ENCODE data around the gene BCAS3. TPM values are rescaled to one million over a fixed set of nuclear protein-coding genes. Genes with fewer than 3 reads are reported as not detected.

BCAS3 gene
- total and polyA plus RNA-seq, 2 donors, result 6.9 to 12.4 TPM

GRCh38 chr17:60832631-60833030 lies 155.0 kb downstream of the BCAS3 start:
- no peak overlapping the region for H3K4me3 ChIP-seq (ENCODE audit: low read length in 2 of 2)
- DNase-seq (ENCODE audit: low read depth in 6 of 9, low spot score in 9 of 9), result no peak
- H3K4me1 ChIP-seq (ENCODE audit: control insufficient read depth in 2 of 2, insufficient read depth in 2 of 2, low read length in 2 of 2), result no peaks in the 10 kb centered on the region
- H3K27ac ChIP-seq (ENCODE audit: low read depth in 1 of 2, low read length in 1 of 2), result no peak overlapping the region
- no peaks in the 10 kb centered on the region for H3K36me3 ChIP-seq (ENCODE audit: control insufficient read depth in 2 of 2, insufficient read depth in 2 of 2, low read length in 1 of 2)
- no peaks in the 10 kb centered on the region for H3K27me3 ChIP-seq (ENCODE audit: control insufficient read depth in 2 of 2, insufficient read depth in 1 of 2, low read length in 1 of 2)
- no peaks in the 10 kb centered on the region for H3K9me3 ChIP-seq (ENCODE audit: control insufficient read depth in 2 of 2, insufficient read depth in 1 of 2, low read length in 1 of 2)

- Histone ChIP-seq H3K27ac (ENCODE audit: low read depth in 1 of 2, low read length in 1 of 2) (no peak overlapping the region), H3K27me3 (ENCODE audit: control insufficient read depth in 2 of 2, insufficient read depth in 1 of 2, low read length in 1 of 2) (no peaks in the 10 kb centered on the region), H3K4me3 (ENCODE audit: low read length in 2 of 2) (no peak overlapping the region), H3K4me1 (ENCODE audit: control insufficient read depth in 2 of 2, insufficient read depth in 2 of 2, low read length in 2 of 2) (no peaks in the 10 kb centered on the region), H3K36me3 (ENCODE audit: control insufficient read depth in 2 of 2, insufficient read depth in 2 of 2, low read length in 1 of 2) (no peaks in the 10 kb centered on the region), H3K9me3 (ENCODE audit: control insufficient read depth in 2 of 2, insufficient read depth in 1 of 2, low read length in 1 of 2) (no peaks in the 10 kb centered on the region)
- no peak for DNase-seq (ENCODE audit: low read depth in 6 of 9, low spot score in 9 of 9)
- 96% methylated on average over 3 of the region's 3 CpGs for WGBS
Measured at GRCh38 chr17:60840456-60840855, 162.8 kb downstream of the BCAS3 start.

GRCh38 chr17:60845012-60845411 lies 167.4 kb downstream of the BCAS3 start:
- no peaks in the 10 kb centered on the region for H3K36me3 ChIP-seq (ENCODE audit: control insufficient read depth in 2 of 2, insufficient read depth in 2 of 2, low read length in 1 of 2)
- H3K4me1 ChIP-seq (ENCODE audit: control insufficient read depth in 2 of 2, insufficient read depth in 2 of 2, low read length in 2 of 2), result no peaks in the 10 kb centered on the region
- H3K4me3 ChIP-seq (ENCODE audit: low read length in 2 of 2), result no peak overlapping the region
- 97% methylated on average over 6 of the region's 6 CpGs for WGBS
- no peaks in the 10 kb centered on the region for H3K9me3 ChIP-seq (ENCODE audit: control insufficient read depth in 2 of 2, insufficient read depth in 1 of 2, low read length in 1 of 2)
- no peak for DNase-seq (ENCODE audit: low read depth in 6 of 9, low spot score in 9 of 9)
- H3K27me3 ChIP-seq (ENCODE audit: control insufficient read depth in 2 of 2, insufficient read depth in 1 of 2, low read length in 1 of 2), result no peaks in the 10 kb centered on the region
- H3K27ac ChIP-seq (ENCODE audit: low read depth in 1 of 2, low read length in 1 of 2), result no peak overlapping the region

GRCh38 chr17:60846175-60846574 lies 168.5 kb downstream of the BCAS3 start:
- Histone ChIP-seq H3K36me3 (ENCODE audit: control insufficient read depth in 2 of 2, insufficient read depth in 2 of 2, low read length in 1 of 2) (no peaks in the 10 kb centered on the region), H3K4me1 (ENCODE audit: control insufficient read depth in 2 of 2, insufficient read depth in 2 of 2, low read length in 2 of 2) (no peaks in the 10 kb centered on the region), H3K27me3 (ENCODE audit: control insufficient read depth in 2 of 2, insufficient read depth in 1 of 2, low read length in 1 of 2) (no peaks in the 10 kb centered on the region), H3K9me3 (ENCODE audit: control insufficient read depth in 2 of 2, insufficient read depth in 1 of 2, low read length in 1 of 2) (no peaks in the 10 kb centered on the region), H3K27ac (ENCODE audit: low read depth in 1 of 2, low read length in 1 of 2) (no peak overlapping the region), H3K4me3 (ENCODE audit: low read length in 2 of 2) (no peak overlapping the region)
- 93% methylated on average over 1 of the region's 1 CpG for WGBS
- DNase-seq (ENCODE audit: low read depth in 6 of 9, low spot score in 9 of 9), result no peak

- Histone ChIP-seq H3K27ac (ENCODE audit: low read depth in 1 of 2, low read length in 1 of 2) (no peak overlapping the region), H3K27me3 (ENCODE audit: control insufficient read depth in 2 of 2, insufficient read depth in 1 of 2, low read length in 1 of 2) (no peaks in the 10 kb centered on the region), H3K9me3 (ENCODE audit: control insufficient read depth in 2 of 2, insufficient read depth in 1 of 2, low read length in 1 of 2) (no peaks in the 10 kb centered on the region), H3K4me1 (ENCODE audit: control insufficient read depth in 2 of 2, insufficient read depth in 2 of 2, low read length in 2 of 2) (no peaks in the 10 kb centered on the region), H3K4me3 (ENCODE audit: low read length in 2 of 2) (no peak overlapping the region), H3K36me3 (ENCODE audit: control insufficient read depth in 2 of 2, insufficient read depth in 2 of 2, low read length in 1 of 2) (no peaks in the 10 kb centered on the region)
- no peak for DNase-seq (ENCODE audit: low read depth in 6 of 9, low spot score in 9 of 9)
- WGBS, result 89% methylated on average over 17 of the region's 17 CpGs
Measured at GRCh38 chr17:60851181-60851580, 173.5 kb downstream of the BCAS3 start.

GRCh38 chr17:60857556-60858080 lies 180.0 kb downstream of the BCAS3 start:
- WGBS, result 99% methylated on average over 6 of the region's 6 CpGs
- no peaks in the 10 kb centered on the region for H3K9me3 ChIP-seq (ENCODE audit: control insufficient read depth in 2 of 2, insufficient read depth in 1 of 2, low read length in 1 of 2)
- no peaks in the 10 kb centered on the region for H3K36me3 ChIP-seq (ENCODE audit: control insufficient read depth in 2 of 2, insufficient read depth in 2 of 2, low read length in 1 of 2)
- no peak for DNase-seq (ENCODE audit: low read depth in 6 of 9, low spot score in 9 of 9)
- no peaks in the 10 kb centered on the region for H3K27me3 ChIP-seq (ENCODE audit: control insufficient read depth in 2 of 2, insufficient read depth in 1 of 2, low read length in 1 of 2)
- no peak overlapping the region for H3K27ac ChIP-seq (ENCODE audit: low read depth in 1 of 2, low read length in 1 of 2)
- H3K4me3 ChIP-seq (ENCODE audit: low read length in 2 of 2), result no peak overlapping the region
- no peaks in the 10 kb centered on the region for H3K4me1 ChIP-seq (ENCODE audit: control insufficient read depth in 2 of 2, insufficient read depth in 2 of 2, low read length in 2 of 2)

- Histone ChIP-seq H3K9me3 (ENCODE audit: control insufficient read depth in 2 of 2, insufficient read depth in 1 of 2, low read length in 1 of 2) (no peaks in the 10 kb centered on the region), H3K27me3 (ENCODE audit: control insufficient read depth in 2 of 2, insufficient read depth in 1 of 2, low read length in 1 of 2) (no peaks in the 10 kb centered on the region), H3K4me1 (ENCODE audit: control insufficient read depth in 2 of 2, insufficient read depth in 2 of 2, low read length in 2 of 2) (no peaks in the 10 kb centered on the region), H3K4me3 (ENCODE audit: low read length in 2 of 2) (no peak overlapping the region), H3K27ac (ENCODE audit: low read depth in 1 of 2, low read length in 1 of 2) (no peak overlapping the region), H3K36me3 (ENCODE audit: control insufficient read depth in 2 of 2, insufficient read depth in 2 of 2, low read length in 1 of 2) (no peaks in the 10 kb centered on the region)
- DNase-seq (ENCODE audit: low read depth in 6 of 9, low spot score in 9 of 9), result no peak
Measured at GRCh38 chr17:60862482-60862881, 184.8 kb downstream of the BCAS3 start.

GRCh38 chr17:60863892-60864707 lies 186.4 kb downstream of the BCAS3 start:
- WGBS, result 30% methylated on average over 4 of the region's 4 CpGs

GRCh38 chr17:60864708-60865005 lies 187.0 kb downstream of the BCAS3 start:
- Histone ChIP-seq H3K4me1 (ENCODE audit: control insufficient read depth in 2 of 2, insufficient read depth in 2 of 2, low read length in 2 of 2) (no peaks in the 10 kb centered on the region), H3K4me3 (ENCODE audit: low read length in 2 of 2) (no peak overlapping the region), H3K27me3 (ENCODE audit: control insufficient read depth in 2 of 2, insufficient read depth in 1 of 2, low read length in 1 of 2) (no peaks in the 10 kb centered on the region), H3K36me3 (ENCODE audit: control insufficient read depth in 2 of 2, insufficient read depth in 2 of 2, low read length in 1 of 2) (no peaks in the 10 kb centered on the region), H3K27ac (ENCODE audit: low read depth in 1 of 2, low read length in 1 of 2) (no peak overlapping the region), H3K9me3 (ENCODE audit: control insufficient read depth in 2 of 2, insufficient read depth in 1 of 2, low read length in 1 of 2) (no peaks in the 10 kb centered on the region)
- no peak for DNase-seq (ENCODE audit: low read depth in 6 of 9, low spot score in 9 of 9)
- WGBS, result 86% methylated on average over 2 of the region's 2 CpGs

More at GRCh38 chr17:60863892-60864707, 186.4 kb downstream of the BCAS3 start:
- no peak overlapping the region for H3K27ac ChIP-seq (ENCODE audit: low read depth in 1 of 2, low read length in 1 of 2)
- DNase-seq (ENCODE audit: low read depth in 6 of 9, low spot score in 9 of 9), result peak in 1 of 9 donors; percentile 2
- H3K4me3 ChIP-seq (ENCODE audit: low read length in 2 of 2), result no peak overlapping the region
- no peaks in the 10 kb centered on the region for H3K36me3 ChIP-seq (ENCODE audit: control insufficient read depth in 2 of 2, insufficient read depth in 2 of 2, low read length in 1 of 2)
- no peaks in the 10 kb centered on the region for H3K27me3 ChIP-seq (ENCODE audit: control insufficient read depth in 2 of 2, insufficient read depth in 1 of 2, low read length in 1 of 2)
- H3K4me1 ChIP-seq (ENCODE audit: control insufficient read depth in 2 of 2, insufficient read depth in 2 of 2, low read length in 2 of 2), result no peaks in the 10 kb centered on the region
- H3K9me3 ChIP-seq (ENCODE audit: control insufficient read depth in 2 of 2, insufficient read depth in 1 of 2, low read length in 1 of 2), result no peaks in the 10 kb centered on the region
